Upper lobe of left lung (tissue), 6 donors: ENCODE results near the gene CDHR5. TPM values are rescaled to one million over a fixed set of nuclear protein-coding genes. Genes with fewer than 3 reads are reported as not detected.

Experiments used
- small RNA-seq, 4 donors: library from RNA; depleted of rRNA; stranded (forward); fragments of <200 nt; gene quantifications; one replicate each; pipeline ENCODE3, GENCODE V24; 2016
- total RNA-seq, 6 donors: library from RNA; depleted of rRNA in 4 of 6; stranded (reverse); fragments of >200 nt in 4 of 6; gene quantifications; one replicate each; pipeline versions ENCODE4 v1.1.0 to v1.2.1, GENCODE V29; 2016 to 2021
- donor health status: DM: no; HTN: no; CAD: no; lungs with moderate emphysema.
- donor health status: DM: no; HTN: yes; CAD: no; lungs with severe emphysema.

Gene CDHR5
- total RNA-seq, 6 donors from 2014 or later: 0.40 TPM; not detected in 5

Small RNA genes within 50 kb of the gene (small RNA-seq; reads per million reads assigned to genes)
- gene MIR210: 16.2 to 60.5 (median 32.7) reads per million in 4 donors

Other genes starting within 250 kb of the CDHR5 start
- 10 to 100 TPM; 33.4 to 86.3 (median 55.2) TPM for gene PKP3, start 230.7 kb downstream of the CDHR5 start, total RNA-seq
- 100 to 1,000 TPM in 3 of 6 donors, 10 to 100 TPM in 3; 54.7 to 116 (median 91.1) TPM for gene SIGIRR, start 210.0 kb downstream of the CDHR5 start, total RNA-seq
- gene ANO9, start 182.9 kb downstream of the CDHR5 start, total RNA-seq: 10 to 100 TPM; 11.7 to 62.9 (median 18.8) TPM
- gene PTDSS2, start 174.7 kb downstream of the CDHR5 start, total RNA-seq: 100 to 1,000 TPM in 1 of 6 donors, 10 to 100 TPM in 5; 29.6 to 188 (median 45.1) TPM
- gene RNH1, start 117.7 kb downstream of the CDHR5 start, total RNA-seq: 100 to 1,000 TPM; 236 to 374 (median 339) TPM
- 10 to 100 TPM; 45.5 to 85.0 (median 59.9) TPM for gene HRAS, start 89.4 kb downstream of the CDHR5 start, total RNA-seq
- 10 to 100 TPM in 1 of 6 donors, 1 to 10 TPM in 5; 3.5 to 11.5 (median 5.8) TPM for gene LRRC56, start 87.4 kb downstream of the CDHR5 start, total RNA-seq
- 10 to 100 TPM in 2 of 6 donors, 1 to 10 TPM in 4; 4.6 to 32.5 (median 6.7) TPM for gene LMNTD2, start 64.2 kb downstream of the CDHR5 start, total RNA-seq
- 100 to 1,000 TPM in 5 of 6 donors, 10 to 100 TPM in 1; 80.2 to 222 (median 129) TPM for gene RASSF7, start 64.0 kb downstream of the CDHR5 start, total RNA-seq
- gene PHRF1, start 48.5 kb downstream of the CDHR5 start, total RNA-seq: 10 to 100 TPM; 25.7 to 93.2 (median 37.9) TPM
- gene IRF7, start 9.0 kb downstream of the CDHR5 start, total RNA-seq: 100 to 1,000 TPM in 2 of 6 donors, 10 to 100 TPM in 4; 32.6 to 123 (median 56.2) TPM
- under 1 TPM in 1 of 6 donors, not detected in 5; 0.72 TPM for gene SCT, start 2.2 kb upstream of the CDHR5 start, total RNA-seq
- gene DRD4, start 12.3 kb upstream of the CDHR5 start, total RNA-seq: 1 to 10 TPM in 3 of 6 donors, under 1 TPM in 1, not detected in 2; 0.54 to 4.2 (median 1.5) TPM
- gene DEAF1, start 70.3 kb upstream of the CDHR5 start, total RNA-seq: 10 to 100 TPM; 23.9 to 87.3 (median 35.6) TPM
- 10 to 100 TPM; 28.6 to 62.9 (median 36.1) TPM for gene TMEM80, start 70.9 kb upstream of the CDHR5 start, total RNA-seq
- 100 to 1,000 TPM; 120 to 497 (median 199) TPM for gene EPS8L2, start 81.3 kb upstream of the CDHR5 start, total RNA-seq
- 100 to 1,000 TPM; 163 to 313 (median 217) TPM for gene TALDO1, start 122.5 kb upstream of the CDHR5 start, total RNA-seq
- gene GATD1, start 152.5 kb upstream of the CDHR5 start, total RNA-seq: 10 to 100 TPM; 14.8 to 77.7 (median 63.6) TPM
- not detected for gene CEND1, start 165.1 kb upstream of the CDHR5 start, total RNA-seq
- 10 to 100 TPM; 13.6 to 29.3 (median 22.3) TPM for gene SLC25A22, start 173.3 kb upstream of the CDHR5 start, total RNA-seq
- gene PIDD1, start 180.3 kb upstream of the CDHR5 start, total RNA-seq: 10 to 100 TPM in 5 of 6 donors, 1 to 10 TPM in 1; 5.2 to 76.5 (median 15.4) TPM
- gene RPLP2, start 185.0 kb upstream of the CDHR5 start, total RNA-seq: 1,000 to 10,000 TPM in 2 of 6 donors, 100 to 1,000 TPM in 4; 451 to 1,926 (median 773) TPM
- gene PNPLA2, start 194.0 kb upstream of the CDHR5 start, total RNA-seq: 100 to 1,000 TPM in 4 of 6 donors, 10 to 100 TPM in 2; 74.5 to 303 (median 164) TPM
- 100 to 1,000 TPM in 1 of 6 donors, 10 to 100 TPM in 5; 29.0 to 157 (median 41.4) TPM for gene CRACR2B, start 203.0 kb upstream of the CDHR5 start, total RNA-seq
- gene CD151, start 208.0 kb upstream of the CDHR5 start, total RNA-seq: 100 to 1,000 TPM; 179 to 545 (median 421) TPM
- 100 to 1,000 TPM in 3 of 6 donors, 10 to 100 TPM in 3; 34.1 to 168 (median 102) TPM for gene POLR2L, start 217.6 kb upstream of the CDHR5 start, total RNA-seq
- 100 to 1,000 TPM in 5 of 6 donors, 10 to 100 TPM in 1; 91.3 to 181 (median 169) TPM for gene TSPAN4, start 217.9 kb upstream of the CDHR5 start, total RNA-seq